Activated naive CD8-positive, alpha-beta T cell treated with anti-CD3 and anti-CD28 coated beads, Interleukin-2, amount 10 ng/mL, durations not matched to agents 7 days and 5 days (primary cell): ENCODE measurements around the gene CENPB. TPM values are rescaled to one million over a fixed set of nuclear protein-coding genes. Genes with fewer than 3 reads are reported as not detected.
"Not testable (repeated sequence)": the region's sequence is repeated elsewhere in the genome, so short reads cannot be mapped to it uniquely, and the experiment has no call there.

Source experiments
- ATAC-seq: fragments of 150-1000 bp; cut with Tn5 transposase; one replicate; pipeline ENCODE4 v1.10.0; 2021; ENCODE audit warnings: low read depth, moderate library complexity
- POLR2A ChIA-PET: fragments of 350-600 bp; sonication (Branson Sonifier 250); formaldehyde crosslinking; loops from one replicate; lab custom pipeline; 2021; ENCODE audit warnings: antibody characterized with exemption; lab: Charles Lee
- DNase-seq: peaks from one replicate; pipeline ENCODE4 v3.0.0; 2021
- H3K27ac Mint-ChIP-seq: one replicate; pipeline ENCODE4 v1.8.0; 2022; ENCODE audit warnings: mild to moderate bottlenecking, mixed read lengths
- H3K27me3 Mint-ChIP-seq: one replicate; pipeline ENCODE4 v1.8.0; 2022; ENCODE audit warnings: mild to moderate bottlenecking, moderate library complexity, mixed read lengths
- H3K36me3 Mint-ChIP-seq: one replicate; pipeline ENCODE4 v1.8.0; 2021; ENCODE audit warnings: mild to moderate bottlenecking, mixed read lengths
- H3K4me1 Mint-ChIP-seq: one replicate; pipeline ENCODE4 v1.8.0; 2021; ENCODE audit warnings: mixed read lengths
- H3K4me3 Mint-ChIP-seq: one replicate; pipeline ENCODE4 v1.8.0; 2022; ENCODE audit warnings: mild to moderate bottlenecking, moderate library complexity, mixed read lengths
- H3K9me3 Mint-ChIP-seq: one replicate; pipeline ENCODE4 v1.8.0; 2021; ENCODE audit warnings: mixed read lengths
- total RNA-seq, 2 experiments: library from RNA; stranded (reverse); gene quantifications; one replicate each; pipeline ENCODE4 v1.2.3, GENCODE V29; 2021

CENPB gene
- total RNA-seq, 2 experiments from 2014 or later: 63.3 to 65.7 TPM

- Mint-ChIP-seq H3K27me3 (no peaks in the 10 kb centered on the region), H3K4me3 (peak within 1 kb of the TSS; percentile 90), H3K36me3 (peaks cover 28% of the 10 kb centered on the region), H3K9me3 (no peaks in the 10 kb centered on the region), H3K4me1 (peaks cover 34% of the 10 kb centered on the region), H3K27ac (peak within 1 kb of the TSS; percentile 92)
- peak; percentile 68 for ATAC-seq
- POLR2A ChIA-PET: interaction anchor here (0.6 to 2.9 kb wide), 7 partner anchors 9 to 108 kb away, joined by 3 to 16 read pairs (median 8); partner anchors contain the start of genes ADISSP, AP5S1 and CENPB
- peak; percentile 87 for DNase-seq
Measured at GRCh38 chr20:3795511-3796468, 9.2 kb upstream of the CENPB start, which contains the start of gene CDC25B. TSS of gene CDC25B (plus strand) at chr20:3796310. CDS start at chr20:3796532, 222 bp downstream.

- ATAC-seq (no peak), DNase-seq (no peak)
- H3K27me3 Mint-ChIP-seq: no peaks in the 10 kb centered on the region
- POLR2A ChIA-PET: interaction anchor here (1.5 to 2.9 kb wide), 3 partner anchors 10 to 26 kb away, joined by 7 to 16 read pairs (median 15); partner anchors contain the start of gene AP5S1
- H3K4me1 Mint-ChIP-seq: peaks cover 29% of the 10 kb centered on the region
- peak overlapping the region; percentile 92 for H3K27ac Mint-ChIP-seq
- H3K36me3 Mint-ChIP-seq: peaks cover 22% of the 10 kb centered on the region
- no peaks in the 10 kb centered on the region for H3K9me3 Mint-ChIP-seq
- peak overlapping the region; percentile 90 for H3K4me3 Mint-ChIP-seq
Measured at GRCh38 chr20:3794701-3795420, 8.3 kb upstream of the CENPB start.

- H3K4me1 Mint-ChIP-seq: peaks cover 23% of the 10 kb centered on the region
- not testable (repeated sequence) for H3K9me3 Mint-ChIP-seq, H3K4me3 Mint-ChIP-seq, ATAC-seq, DNase-seq, H3K27me3 Mint-ChIP-seq, H3K27ac Mint-ChIP-seq
- POLR2A ChIA-PET: interaction anchor here (2.3 to 2.9 kb wide), 2 partner anchors 25 to 26 kb away, joined by 15 to 16 read pairs; partner anchors contain the start of gene AP5S1
- H3K36me3 Mint-ChIP-seq: peaks cover 18% of the 10 kb centered on the region
Measured at GRCh38 chr20:3794168-3794567, 7.6 kb upstream of the CENPB start.

- not testable (repeated sequence) for ATAC-seq, H3K36me3 Mint-ChIP-seq, H3K4me3 Mint-ChIP-seq, H3K9me3 Mint-ChIP-seq, H3K27me3 Mint-ChIP-seq, H3K27ac Mint-ChIP-seq, DNase-seq
- H3K4me1 Mint-ChIP-seq: peaks cover 24% of the 10 kb centered on the region
- POLR2A ChIA-PET: interaction anchor here (0.6 to 1.4 kb wide), 3 partner anchors 24 to 31 kb away, joined by 3 to 8 read pairs (median 6); partner anchors contain the start of gene AP5S1
Measured at GRCh38 chr20:3789201-3789600, 2.7 kb upstream of the CENPB start.

- H3K4me3 Mint-ChIP-seq: peak overlapping the region; percentile 41
- no peaks in the 10 kb centered on the region for H3K9me3 Mint-ChIP-seq
- POLR2A ChIA-PET: interaction anchor here (1.3 to 1.4 kb wide), 2 partner anchors 25 to 32 kb away, joined by 6 to 8 read pairs; partner anchors contain the start of gene AP5S1
- peaks cover 23% of the 10 kb centered on the region for H3K4me1 Mint-ChIP-seq
- no peak for ATAC-seq
- peak overlapping the region; percentile 66 for H3K27ac Mint-ChIP-seq
- no peak for DNase-seq
- H3K36me3 Mint-ChIP-seq: peaks cover 5% of the 10 kb centered on the region
- peaks cover 7% of the 10 kb centered on the region for H3K27me3 Mint-ChIP-seq
Measured at GRCh38 chr20:3788685-3789155, 2.2 kb upstream of the CENPB start.

GRCh38 chr20:3787324-3788014, 929 bp upstream of the CENPB start:
- peaks cover 5% of the 10 kb centered on the region for H3K36me3 Mint-ChIP-seq
- no peaks in the 10 kb centered on the region for H3K9me3 Mint-ChIP-seq
- peak overlapping the region; percentile 67 for H3K4me3 Mint-ChIP-seq
- peaks cover 26% of the 10 kb centered on the region for H3K4me1 Mint-ChIP-seq
- no peak overlapping the region for H3K27ac Mint-ChIP-seq
- peaks cover 7% of the 10 kb centered on the region for H3K27me3 Mint-ChIP-seq
- DNase-seq: no peak
- no peak for ATAC-seq
- POLR2A ChIA-PET: interaction anchor here (0.6 to 3.7 kb wide), 12 partner anchors 8 to 298 kb away, joined by 3 to 52 read pairs (median 6); partner anchors contain the start of genes ADISSP, AP5S1 and CDC25B

GRCh38 chr20:3786126-3786484, 435 bp downstream of the CENPB start:
- H3K4me1 Mint-ChIP-seq: peaks cover 32% of the 10 kb centered on the region
- H3K9me3 Mint-ChIP-seq: no peaks in the 10 kb centered on the region
- POLR2A ChIA-PET: interaction anchor here (0.6 to 3.7 kb wide), 11 partner anchors 8 to 102 kb away, joined by 3 to 52 read pairs (median 7); partner anchors contain the start of genes ADISSP, AP5S1 and CDC25B
- H3K4me3 Mint-ChIP-seq: peak overlapping the region; percentile 78
- peak overlapping the region; percentile 65 for H3K27ac Mint-ChIP-seq
- ATAC-seq (peak; percentile 25), DNase-seq (peak; percentile 58)
- H3K27me3 Mint-ChIP-seq: peaks cover 7% of the 10 kb centered on the region
- H3K36me3 Mint-ChIP-seq: peaks cover 5% of the 10 kb centered on the region

- H3K4me1 Mint-ChIP-seq: peaks cover 36% of the 10 kb centered on the region
- DNase-seq: no peak
- no peak for ATAC-seq
- H3K9me3 Mint-ChIP-seq: no peaks in the 10 kb centered on the region
- H3K4me3 Mint-ChIP-seq: peak overlapping the region; percentile 67
- peaks cover 10% of the 10 kb centered on the region for H3K27me3 Mint-ChIP-seq
- POLR2A ChIA-PET: interaction anchor here (0.5 to 3.7 kb wide), 11 partner anchors 8 to 297 kb away, joined by 3 to 52 read pairs (median 7); partner anchors contain the start of genes ADISSP, AP5S1 and CDC25B
- H3K27ac Mint-ChIP-seq: no peak overlapping the region
- H3K36me3 Mint-ChIP-seq: peaks cover 5% of the 10 kb centered on the region
Measured at GRCh38 chr20:3785240-3786125, 1.1 kb downstream of the CENPB start.

- ATAC-seq (no peak), DNase-seq (no peak)
- H3K27ac Mint-ChIP-seq: peak overlapping the region; percentile 56
- peaks cover 15% of the 10 kb centered on the region for H3K27me3 Mint-ChIP-seq
- POLR2A ChIA-PET: interaction anchor here (0.5 to 9.0 kb wide), 7 partner anchors 11 to 298 kb away, joined by 3 to 53 read pairs (median 7); partner anchors contain the start of genes ADISSP, AP5S1 and CDC25B
- H3K4me1 Mint-ChIP-seq: peaks cover 38% of the 10 kb centered on the region
- peak overlapping the region; percentile 67 for H3K4me3 Mint-ChIP-seq
- H3K36me3 Mint-ChIP-seq: peaks cover 5% of the 10 kb centered on the region
- H3K9me3 Mint-ChIP-seq: no peaks in the 10 kb centered on the region
Measured at GRCh38 chr20:3784863-3785239, 1.7 kb downstream of the CENPB start.

GRCh38 chr20:3784216-3784853, 2.2 kb downstream of the CENPB start:
- ATAC-seq: no peak
- Mint-ChIP-seq H3K27me3 (peaks cover 19% of the 10 kb centered on the region), H3K27ac (peak overlapping the region; percentile 56), H3K4me3 (peak overlapping the region; percentile 67), H3K36me3 (peaks cover 5% of the 10 kb centered on the region), H3K9me3 (no peaks in the 10 kb centered on the region), H3K4me1 (peaks cover 38% of the 10 kb centered on the region)
- no peak for DNase-seq
- POLR2A ChIA-PET: interaction anchor here (0.7 to 9.0 kb wide), 5 partner anchors 11 to 298 kb away, joined by 4 to 53 read pairs (median 7); partner anchors contain the start of genes ADISSP, AP5S1 and CDC25B
